Immature natural killer cell (primary cell): Measurements from ENCODE around the gene TULP3. TPM values are rescaled to one million over a fixed set of nuclear protein-coding genes. Genes with fewer than 3 reads are reported as not detected.

Experiments
- DNase-seq, 3 donors: peaks; one replicate each; pipeline ENCODE4 v3.0.0; 2022; ENCODE audit warnings: mixed read lengths in 1 of 3
- H3K27ac Mint-ChIP-seq, 6 donors: one replicate each; pipeline ENCODE4 v1.8.0; 2020; ENCODE audit warnings: mixed read lengths in 6 of 6, mild to moderate bottlenecking in 5 of 6, inconsistent platforms in 4 of 6, moderate library complexity in 3 of 6
- H3K27me3 Mint-ChIP-seq, 3 donors: one replicate each; pipeline ENCODE4 v1.8.0; 2020 to 2021; ENCODE audit warnings: low read depth in 3 of 3, mild to moderate bottlenecking in 3 of 3, mixed read lengths in 3 of 3, moderate library complexity in 3 of 3, inconsistent platforms in 1 of 3
- H3K36me3 Mint-ChIP-seq, 3 donors: one replicate each; pipeline ENCODE4 v1.8.0; 2020; ENCODE audit warnings: mixed read lengths in 3 of 3, inconsistent platforms in 2 of 3, mild to moderate bottlenecking in 2 of 3
- H3K4me1 Mint-ChIP-seq, 2 donors: one replicate each; pipeline ENCODE4 v1.8.0; 2020; ENCODE audit warnings: inconsistent platforms in 2 of 2, mild to moderate bottlenecking in 2 of 2, mixed read lengths in 2 of 2, moderate library complexity in 1 of 2
- H3K4me3 Mint-ChIP-seq, 5 donors: one replicate each; pipeline ENCODE4 v1.8.0; 2020; ENCODE audit warnings: mild to moderate bottlenecking in 5 of 5, mixed read lengths in 5 of 5, inconsistent platforms in 3 of 5, moderate library complexity in 3 of 5
- H3K9me3 Mint-ChIP-seq, 6 donors: one replicate each; pipeline ENCODE4 v1.8.0; 2020; ENCODE audit warnings: mild to moderate bottlenecking in 6 of 6, mixed read lengths in 6 of 6, inconsistent platforms in 4 of 6, moderate library complexity in 3 of 6
- polyA plus RNA-seq, 3 donors: library from polyadenylated mRNA; unstranded; fragments of 300-500 nt; fragmentation: Illumina TruSeq; gene quantifications; one replicate each; pipeline ENCODE4 v1.2.3, GENCODE V29; 2021

TULP3 gene
- polyA plus RNA-seq, 3 donors from 2014 or later, result 5.5 to 11.1 (median 7.5) TPM

DNA sequence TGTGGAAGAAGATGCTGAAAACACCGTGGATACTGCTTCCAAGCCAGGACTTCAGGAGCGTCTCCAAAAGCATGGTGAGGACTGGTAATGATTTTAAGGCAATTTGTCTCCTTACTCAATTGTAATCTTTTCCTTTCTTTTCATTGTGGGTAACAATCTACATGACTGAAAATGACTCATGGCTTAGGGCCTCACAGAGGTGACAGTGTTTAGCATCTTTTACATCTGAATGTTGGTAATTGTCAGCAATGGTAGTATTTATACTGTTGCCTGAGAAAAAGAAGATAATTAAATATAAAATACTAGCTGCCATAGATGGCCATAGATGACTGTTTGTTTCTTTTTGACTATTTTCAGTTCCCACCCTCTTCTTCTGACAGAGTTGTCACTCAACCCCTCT is 31.6 kb downstream of the TULP3 start:
- no peak for DNase-seq
- Mint-ChIP-seq H3K4me1 (no peaks in the 10 kb centered on the region), H3K27me3 (peaks cover 0 to 5% (median 2%) of the 10 kb centered on the region in 3 donors), H3K36me3 (peaks cover 22 to 37% (median 26%) of the 10 kb centered on the region in 3 donors), H3K4me3 (no peak overlapping the region), H3K27ac (no peak overlapping the region), H3K9me3 (no peaks in the 10 kb centered on the region)

DNA sequence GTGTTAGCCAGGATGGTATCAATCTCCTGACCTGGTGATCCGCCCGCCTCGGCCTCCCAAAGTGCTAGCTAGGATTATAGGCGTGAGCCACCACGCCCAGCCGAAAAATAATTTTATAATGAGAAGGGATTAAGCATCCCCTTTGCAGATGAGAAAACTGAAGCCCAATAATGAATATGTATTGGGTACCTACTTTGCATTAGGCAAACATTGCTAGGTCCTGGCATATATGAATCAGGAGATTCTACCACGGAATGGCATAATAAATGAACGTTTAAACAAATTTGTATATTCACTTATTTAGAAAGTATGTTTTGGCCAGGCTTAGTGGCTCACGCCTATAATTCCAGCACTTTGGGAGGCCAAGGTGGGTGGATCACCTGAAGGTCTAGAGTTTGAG is 32.4 kb downstream of the TULP3 start:
- peaks cover 22 to 43% (median 30%) of the 10 kb centered on the region in 3 donors for H3K36me3 Mint-ChIP-seq
- peaks cover 0 to 6% (median 2%) of the 10 kb centered on the region in 3 donors for H3K27me3 Mint-ChIP-seq
- no peak for DNase-seq
- H3K4me1 Mint-ChIP-seq, result no peaks in the 10 kb centered on the region
- no peaks in the 10 kb centered on the region for H3K9me3 Mint-ChIP-seq
- no peak overlapping the region for H3K27ac Mint-ChIP-seq
- no peak overlapping the region for H3K4me3 Mint-ChIP-seq

DNA sequence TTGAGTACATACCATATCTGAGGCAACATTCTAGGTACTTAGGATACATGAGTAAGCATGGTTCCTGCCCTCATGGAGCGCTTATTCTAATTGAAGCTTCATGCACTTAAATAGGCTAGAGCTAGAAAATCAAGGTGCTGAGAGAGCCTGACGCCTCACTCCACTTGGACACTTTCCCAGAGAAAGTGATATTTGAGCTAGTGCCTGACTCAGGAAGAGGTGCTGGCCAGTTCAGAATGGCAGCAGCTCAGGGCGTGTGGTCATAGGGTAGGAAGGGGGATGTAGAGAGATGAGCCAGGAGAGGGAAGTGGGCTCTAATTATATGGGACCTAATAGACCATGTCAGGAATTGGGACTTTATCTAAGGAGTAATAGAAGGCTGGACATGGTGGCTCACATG is 33.3 kb downstream of the TULP3 start:
- peaks cover 0 to 5% (median 2%) of the 10 kb centered on the region in 3 donors for H3K27me3 Mint-ChIP-seq
- H3K4me1 Mint-ChIP-seq, result no peaks in the 10 kb centered on the region
- DNase-seq, result no peak
- H3K4me3 Mint-ChIP-seq, result no peak overlapping the region
- no peak overlapping the region for H3K27ac Mint-ChIP-seq
- peaks cover 22 to 43% (median 30%) of the 10 kb centered on the region in 3 donors for H3K36me3 Mint-ChIP-seq
- H3K9me3 Mint-ChIP-seq, result no peaks in the 10 kb centered on the region

DNA sequence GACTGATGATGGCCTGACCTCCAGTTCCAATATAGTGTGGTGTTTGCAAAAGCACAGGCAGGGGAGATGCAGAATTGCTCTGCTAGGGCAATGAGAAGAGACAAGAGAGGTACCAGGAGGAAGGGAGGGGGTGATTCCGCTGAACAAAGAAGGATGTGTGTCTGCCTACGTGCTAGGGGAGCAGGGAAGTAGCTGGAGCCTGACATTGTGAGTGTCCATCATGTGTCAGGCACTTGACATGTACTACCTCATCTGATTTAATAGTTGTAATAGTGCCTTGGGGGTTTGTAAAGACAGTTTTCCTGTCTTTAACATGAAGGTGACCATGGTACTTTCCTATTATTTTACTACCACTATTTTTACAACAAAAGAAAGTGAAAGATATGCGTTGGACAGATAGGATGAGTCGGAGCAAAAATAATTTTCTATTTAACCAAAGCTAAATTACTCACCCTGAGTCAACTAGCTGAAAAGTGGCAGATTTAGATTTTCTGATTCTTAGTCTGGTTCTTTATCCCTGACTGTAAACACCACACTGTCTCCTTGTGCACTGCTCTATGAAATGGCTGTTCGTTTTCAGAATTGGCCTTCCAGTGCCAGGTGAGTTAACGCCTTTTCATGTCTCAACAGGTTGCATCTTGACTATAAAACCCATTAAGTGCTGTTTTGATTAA is 34.8 kb downstream of the TULP3 start:
- no peak for DNase-seq
- Mint-ChIP-seq H3K27me3 (peaks cover 0 to 5% (median 3%) of the 10 kb centered on the region in 3 donors), H3K4me3 (no peak overlapping the region), H3K27ac (peak overlapping the region in 2 of 6 donors; percentile 43 to 69), H3K36me3 (peaks cover 22 to 44% (median 32%) of the 10 kb centered on the region in 3 donors), H3K9me3 (no peaks in the 10 kb centered on the region), H3K4me1 (no peaks in the 10 kb centered on the region)

DNA sequence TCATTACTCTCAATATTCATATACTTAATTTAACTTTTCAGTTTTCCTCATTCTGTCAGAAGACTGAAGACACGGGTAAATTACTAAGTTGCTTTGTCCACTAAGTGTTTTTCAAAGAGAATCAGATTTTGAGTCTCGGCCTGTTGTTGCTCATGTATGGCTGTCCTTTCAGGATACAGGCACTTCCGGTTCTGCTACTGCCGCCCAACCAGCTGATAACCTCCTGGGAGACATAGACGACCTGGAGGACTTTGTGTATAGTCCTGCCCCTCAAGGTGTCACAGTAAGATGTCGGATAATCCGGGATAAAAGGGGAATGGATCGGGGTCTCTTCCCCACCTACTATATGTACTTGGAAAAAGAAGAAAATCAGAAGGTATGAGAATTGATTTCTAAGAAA is 40.2 kb downstream of the TULP3 start:
- H3K4me1 Mint-ChIP-seq, result no peaks in the 10 kb centered on the region
- DNase-seq, result no peak
- no peaks in the 10 kb centered on the region for H3K9me3 Mint-ChIP-seq
- H3K27ac Mint-ChIP-seq, result peak overlapping the region in 1 of 6 donors; percentile 50
- H3K4me3 Mint-ChIP-seq, result no peak overlapping the region
- H3K27me3 Mint-ChIP-seq, result peaks cover 0 to 4% (median 3%) of the 10 kb centered on the region in 3 donors
- peaks cover 25 to 35% (median 26%) of the 10 kb centered on the region in 3 donors for H3K36me3 Mint-ChIP-seq

DNA sequence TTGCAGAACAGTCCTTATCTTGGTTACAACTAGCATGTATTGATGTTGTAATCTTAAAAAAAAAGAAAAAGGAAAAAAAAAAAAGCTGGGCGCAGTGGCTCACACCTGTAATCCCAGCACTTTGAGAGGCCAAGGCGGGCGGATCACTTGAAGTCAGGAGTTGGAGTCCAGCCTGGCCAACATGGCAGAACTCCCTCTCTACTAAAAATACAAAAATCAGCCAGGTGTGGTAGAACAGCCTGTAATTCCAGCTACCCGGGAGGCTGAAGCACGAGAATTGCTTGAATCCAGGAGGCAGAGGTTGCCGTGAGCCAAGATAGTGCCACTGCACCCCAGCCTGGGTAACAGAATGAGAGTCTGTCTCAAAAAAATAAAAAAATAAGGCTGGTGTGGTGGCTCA is 42.9 kb downstream of the TULP3 start:
- Mint-ChIP-seq H3K4me3 (no peak overlapping the region), H3K4me1 (no peaks in the 10 kb centered on the region), H3K27me3 (peaks cover 0 to 2% (median 0%) of the 10 kb centered on the region in 3 donors), H3K27ac (no peak overlapping the region), H3K9me3 (no peaks in the 10 kb centered on the region), H3K36me3 (peaks cover 25 to 32% (median 31%) of the 10 kb centered on the region in 3 donors)
- DNase-seq, result no peak

DNA sequence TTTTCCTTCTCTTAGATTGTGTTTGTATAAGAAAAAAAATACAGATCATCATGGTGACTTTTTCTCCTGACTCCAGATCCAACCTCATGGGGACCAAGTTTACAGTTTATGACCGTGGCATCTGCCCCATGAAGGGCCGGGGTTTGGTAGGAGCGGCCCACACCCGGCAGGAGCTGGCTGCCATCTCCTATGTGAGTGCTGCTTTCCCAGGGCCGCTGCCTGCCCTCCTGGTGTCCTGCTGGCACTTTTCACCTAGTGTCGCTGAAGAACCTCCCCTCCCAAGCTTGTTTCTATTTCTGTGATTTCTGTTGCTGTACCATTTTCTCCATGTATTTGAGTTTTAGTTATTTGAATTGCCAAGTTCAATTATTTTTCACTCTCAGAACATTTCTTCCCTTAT is 43.7 kb downstream of the TULP3 start:
- H3K4me1 Mint-ChIP-seq, result no peaks in the 10 kb centered on the region
- peaks cover 25 to 37% (median 31%) of the 10 kb centered on the region in 3 donors for H3K36me3 Mint-ChIP-seq
- no peak overlapping the region for H3K4me3 Mint-ChIP-seq
- H3K27ac Mint-ChIP-seq, result no peak overlapping the region
- H3K9me3 Mint-ChIP-seq, result no peaks in the 10 kb centered on the region
- H3K27me3 Mint-ChIP-seq, result peaks cover 0 to 2% (median 0%) of the 10 kb centered on the region in 3 donors
- DNase-seq, result no peak

DNA sequence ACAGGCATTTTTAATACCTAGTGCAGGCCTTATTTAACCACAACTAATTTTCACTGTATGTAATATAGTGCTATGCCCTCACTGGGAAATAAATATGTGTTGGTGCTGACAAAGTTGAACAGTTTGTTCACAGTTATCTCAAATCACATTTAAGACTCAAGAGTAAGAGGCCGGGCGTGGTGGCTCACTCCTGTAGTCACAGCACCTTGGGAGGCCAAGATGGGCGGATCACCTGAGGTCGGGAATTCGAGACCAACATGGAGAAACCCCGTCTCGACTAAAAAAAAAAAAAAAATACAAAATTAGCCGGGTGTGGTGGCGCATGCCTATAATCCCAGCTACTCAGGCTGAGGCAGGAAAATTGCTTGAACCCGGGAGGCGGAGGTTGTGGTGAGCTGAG is 45.6 kb downstream of the TULP3 start:
- no peak overlapping the region for H3K27ac Mint-ChIP-seq
- no peaks in the 10 kb centered on the region for H3K9me3 Mint-ChIP-seq
- H3K36me3 Mint-ChIP-seq, result peaks cover 20 to 33% (median 23%) of the 10 kb centered on the region in 3 donors

DNA sequence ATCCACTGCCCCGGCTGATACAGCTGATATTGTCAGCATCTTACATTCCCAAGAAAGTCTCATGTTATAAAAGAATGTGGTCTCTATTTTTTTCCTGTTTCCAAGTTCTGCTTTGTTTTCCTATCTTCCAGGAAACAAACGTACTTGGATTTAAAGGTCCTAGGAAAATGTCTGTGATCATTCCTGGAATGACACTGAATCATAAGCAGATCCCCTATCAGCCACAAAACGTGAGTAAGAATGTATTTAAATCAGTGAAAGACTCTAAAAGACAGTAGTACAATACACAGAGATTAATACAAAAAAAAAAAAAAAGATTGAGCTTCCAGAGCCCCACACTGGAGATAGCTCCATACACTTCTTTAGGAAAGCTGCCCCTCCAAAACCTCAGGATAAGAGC is 46.8 kb downstream of the TULP3 start:
- Mint-ChIP-seq H3K36me3 (peaks cover 16 to 33% (median 23%) of the 10 kb centered on the region in 3 donors), H3K4me3 (no peak overlapping the region), H3K4me1 (no peaks in the 10 kb centered on the region), H3K9me3 (no peaks in the 10 kb centered on the region), H3K27me3 (no peaks in the 10 kb centered on the region), H3K27ac (no peak overlapping the region)
- DNase-seq, result no peak

More for the DNA sequence above, 45.6 kb downstream of the TULP3 start:
- Mint-ChIP-seq H3K4me1 (no peaks in the 10 kb centered on the region), H3K4me3 (no peak overlapping the region), H3K27me3 (no peaks in the 10 kb centered on the region)
- DNase-seq, result no peak

DNA sequence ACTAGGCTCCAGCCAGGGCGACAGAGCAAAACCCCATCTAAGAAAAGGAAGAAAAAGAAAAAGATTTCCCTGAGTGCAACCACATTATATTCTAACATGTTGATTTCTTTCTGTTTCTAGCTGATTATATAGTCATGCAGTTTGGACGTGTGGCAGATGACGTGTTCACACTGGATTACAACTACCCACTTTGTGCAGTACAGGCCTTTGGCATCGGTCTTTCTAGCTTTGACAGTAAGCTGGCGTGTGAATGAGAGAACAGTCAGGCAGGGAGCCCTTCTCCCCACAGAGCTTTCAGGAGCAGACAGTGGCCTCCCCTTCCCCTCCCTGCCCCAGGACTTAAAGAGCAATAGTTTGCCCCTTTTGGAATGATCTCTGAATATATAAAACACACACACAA is 48.5 kb downstream of the TULP3 start:
- no peak for DNase-seq
- Mint-ChIP-seq H3K9me3 (no peaks in the 10 kb centered on the region), H3K36me3 (peaks cover 16 to 32% (median 23%) of the 10 kb centered on the region in 3 donors), H3K27ac (no peak overlapping the region), H3K4me3 (no peak overlapping the region), H3K4me1 (no peaks in the 10 kb centered on the region), H3K27me3 (no peaks in the 10 kb centered on the region)

DNA sequence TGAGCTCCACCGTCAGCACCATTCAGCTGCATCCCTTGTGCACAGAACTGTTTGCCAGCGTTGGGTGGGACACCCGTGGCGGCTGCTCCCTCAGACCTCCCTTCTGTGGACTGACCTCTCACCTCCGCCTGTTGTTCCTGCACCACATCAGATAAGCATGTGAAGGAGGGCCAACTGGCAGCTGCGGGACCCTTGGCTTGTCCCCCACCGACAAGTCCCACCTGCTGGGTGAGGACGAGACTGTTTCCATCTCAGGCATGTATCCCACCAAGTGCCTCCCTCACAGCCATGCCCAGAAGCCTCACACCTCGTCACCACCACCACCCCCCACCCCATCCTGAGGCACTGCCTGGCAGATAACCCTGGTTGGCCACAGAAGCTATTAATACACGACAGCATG is 49.9 kb downstream of the TULP3 start:
- H3K9me3 Mint-ChIP-seq, result no peaks in the 10 kb centered on the region
- DNase-seq, result no peak
- H3K27me3 Mint-ChIP-seq, result no peaks in the 10 kb centered on the region
- no peaks in the 10 kb centered on the region for H3K4me1 Mint-ChIP-seq
- H3K4me3 Mint-ChIP-seq, result no peak overlapping the region
- peaks cover 6 to 21% (median 11%) of the 10 kb centered on the region in 3 donors for H3K36me3 Mint-ChIP-seq
- peak overlapping the region in 1 of 6 donors; percentile 37 for H3K27ac Mint-ChIP-seq

DNA sequence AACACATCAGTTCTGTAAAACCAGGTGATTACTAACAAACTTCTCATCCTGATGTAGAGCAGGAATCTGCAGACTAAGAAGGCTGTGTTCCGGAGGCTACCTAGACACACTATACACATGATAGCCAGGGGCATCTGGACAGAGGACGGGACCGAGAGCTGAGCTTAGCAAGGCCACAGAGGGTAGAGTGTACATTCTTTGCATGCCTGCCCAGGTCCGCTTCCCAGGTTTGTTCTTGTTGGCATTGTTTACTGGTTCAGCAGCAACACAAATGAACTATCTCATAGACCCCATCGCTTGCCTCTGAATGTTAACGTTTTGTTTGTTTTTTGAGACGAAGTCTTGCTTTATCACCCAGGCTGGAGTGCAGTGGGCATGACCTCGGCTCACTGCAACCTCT is 50.8 kb downstream of the TULP3 start:
- Mint-ChIP-seq H3K27ac (no peak overlapping the region), H3K4me1 (no peaks in the 10 kb centered on the region), H3K9me3 (no peaks in the 10 kb centered on the region)

DNA sequence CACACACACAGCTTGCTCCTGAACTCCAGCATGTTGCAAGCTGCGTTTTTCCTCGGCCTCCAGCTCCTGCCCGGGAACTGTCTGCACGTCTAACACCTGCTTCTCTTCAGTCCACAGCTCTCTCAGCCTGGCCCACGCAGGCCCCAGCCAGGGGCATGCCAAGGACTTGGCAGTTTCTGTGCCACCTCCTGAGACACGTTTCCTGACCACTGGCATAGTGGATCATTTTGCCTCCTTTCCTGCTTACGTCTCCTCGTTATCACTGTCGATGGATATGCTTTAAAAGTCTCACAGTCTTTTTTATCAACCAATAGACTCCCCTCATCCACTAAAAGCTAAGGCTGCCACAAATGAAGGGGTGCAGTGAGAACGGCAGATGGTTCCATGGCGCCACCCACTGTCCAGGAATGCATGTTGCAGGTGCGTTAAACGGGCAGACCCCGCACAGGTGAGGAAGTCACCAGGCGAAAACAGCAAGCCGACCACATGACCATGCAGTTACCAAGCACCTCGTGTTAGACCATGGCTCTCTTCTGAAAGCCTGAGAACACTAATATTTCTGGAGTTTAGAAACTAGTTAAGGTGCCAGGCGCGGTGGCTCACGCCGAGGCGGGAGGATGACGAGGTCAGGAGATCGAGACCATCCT is 53.8 kb downstream of the TULP3 start:
- no peaks in the 10 kb centered on the region for H3K9me3 Mint-ChIP-seq
- H3K4me1 Mint-ChIP-seq, result no peaks in the 10 kb centered on the region
- no peak overlapping the region for H3K4me3 Mint-ChIP-seq
- H3K27ac Mint-ChIP-seq, result no peak overlapping the region
- DNase-seq, result peak in 2 of 3 donors; percentile 5 to 20
- H3K36me3 Mint-ChIP-seq, result peaks cover 0 to 6% (median 6%) of the 10 kb centered on the region in 3 donors
- no peaks in the 10 kb centered on the region for H3K27me3 Mint-ChIP-seq

More for the DNA sequence above, 50.8 kb downstream of the TULP3 start:
- Mint-ChIP-seq H3K4me3 (no peak overlapping the region), H3K36me3 (peaks cover 6 to 21% (median 11%) of the 10 kb centered on the region in 3 donors), H3K27me3 (no peaks in the 10 kb centered on the region)
- no peak for DNase-seq

DNA sequence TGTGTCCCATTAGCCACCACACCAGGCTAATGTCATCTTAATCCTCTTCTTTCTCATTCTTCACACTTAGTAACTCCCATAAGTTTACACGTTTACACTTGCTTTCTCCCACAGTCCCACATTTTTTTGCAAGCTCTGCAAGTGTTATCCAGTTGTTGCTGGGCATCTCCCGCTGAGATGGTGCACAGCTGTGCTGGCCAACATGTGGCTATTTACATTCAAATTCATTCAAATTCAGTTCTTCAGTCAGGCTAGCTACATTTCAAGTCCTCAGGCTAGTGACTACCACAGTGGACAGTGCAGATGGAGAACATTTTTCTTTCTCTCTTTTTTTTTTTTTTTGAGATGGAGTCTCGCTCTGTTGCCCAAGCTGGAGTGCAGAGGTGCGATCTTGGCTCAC is 58.7 kb downstream of the TULP3 start:
- Mint-ChIP-seq H3K9me3 (no peaks in the 10 kb centered on the region), H3K4me1 (no peaks in the 10 kb centered on the region), H3K36me3 (no peaks in the 10 kb centered on the region), H3K27ac (no peak overlapping the region), H3K27me3 (peaks cover 0 to 3% (median 2%) of the 10 kb centered on the region in 3 donors), H3K4me3 (no peak overlapping the region)
- DNase-seq, result no peak
